Calu3 (cell line): ENCODE measurements around the gene TGFBR3. TPM values are rescaled to one million over a fixed set of nuclear protein-coding genes. Genes with fewer than 3 reads are reported as not detected.

Experiments
- BruUV-seq: library from RNA; stranded (reverse); fragments of 400-500 nt; replicated peaks from 2 replicates; lab custom pipeline; 2021; lab: Mats Ljungman, UMichigan
- CTCF ChIA-PET: fragments of 300-600 bp; sonication (Branson Sonifier 250); formaldehyde crosslinking; loops from one replicate; lab custom pipeline; 2022; ENCODE audit warnings: antibody characterized with exemption; lab: Charles Lee
- DNase-seq: peaks from one replicate; pipeline ENCODE4 v3.0.0; 2022
- H3K27ac Mint-ChIP-seq: one replicate; pipeline ENCODE4 v1.8.0; 2022; ENCODE audit warnings: mixed read lengths; ENCODE audit not compliant: unreplicated experiment
- H3K27me3 Mint-ChIP-seq: one replicate; pipeline ENCODE4 v1.8.0; 2022; ENCODE audit warnings: mixed read lengths; ENCODE audit not compliant: unreplicated experiment
- H3K36me3 Mint-ChIP-seq: one replicate; pipeline ENCODE4 v1.8.0; 2022; ENCODE audit warnings: mild to moderate bottlenecking, moderate library complexity, mixed read lengths; ENCODE audit not compliant: insufficient read depth, unreplicated experiment
- H3K4me1 Mint-ChIP-seq: one replicate; pipeline ENCODE4 v1.8.0; 2022; ENCODE audit warnings: mild to moderate bottlenecking, low read depth, mixed read lengths; ENCODE audit not compliant: unreplicated experiment
- H3K4me3 Mint-ChIP-seq: one replicate; pipeline ENCODE4 v1.8.0; 2022; ENCODE audit warnings: mild to moderate bottlenecking, low read depth, moderate library complexity, mixed read lengths; ENCODE audit not compliant: unreplicated experiment
- H3K9me3 Mint-ChIP-seq: one replicate; pipeline ENCODE4 v1.8.0; 2022; ENCODE audit warnings: low read depth, mixed read lengths; ENCODE audit not compliant: unreplicated experiment
- intact Hi-C: fragments of 100-400 bp; cut with micrococcal nuclease; formaldehyde crosslinking; loops from one replicate; pipeline ENCODE4 v1.10.0; 2022; ENCODE audit not compliant: unreplicated experiment
- total RNA-seq: library from RNA; stranded (reverse); gene quantifications from 2 replicates; pipeline ENCODE4 v1.2.3, GENCODE V29; 2022
- TF ChIP-seq, protein P1 (sequence below): fragments of 200-600 bp; IDR thresholded peaks from one replicate; pipeline ENCODE4 v1.8.0; 2022; ENCODE audit warnings: antibody characterized with exemption; ENCODE audit not compliant: unreplicated experiment

The TGFBR3 gene
- total RNA-seq, 1 experiment from 2014 or later, result 10.8 TPM

- CTCF ChIA-PET, result no interaction called here
- DNase-seq, result no peak
- BruUV-seq, result no TSS peak
- no peaks in the 10 kb centered on the region for H3K4me1 Mint-ChIP-seq
- no peaks in the 10 kb centered on the region for H3K9me3 Mint-ChIP-seq
- H3K27ac Mint-ChIP-seq, result no peak overlapping the region
- intact Hi-C loops, result no loop called here
- TF ChIP-seq, protein P1, sequence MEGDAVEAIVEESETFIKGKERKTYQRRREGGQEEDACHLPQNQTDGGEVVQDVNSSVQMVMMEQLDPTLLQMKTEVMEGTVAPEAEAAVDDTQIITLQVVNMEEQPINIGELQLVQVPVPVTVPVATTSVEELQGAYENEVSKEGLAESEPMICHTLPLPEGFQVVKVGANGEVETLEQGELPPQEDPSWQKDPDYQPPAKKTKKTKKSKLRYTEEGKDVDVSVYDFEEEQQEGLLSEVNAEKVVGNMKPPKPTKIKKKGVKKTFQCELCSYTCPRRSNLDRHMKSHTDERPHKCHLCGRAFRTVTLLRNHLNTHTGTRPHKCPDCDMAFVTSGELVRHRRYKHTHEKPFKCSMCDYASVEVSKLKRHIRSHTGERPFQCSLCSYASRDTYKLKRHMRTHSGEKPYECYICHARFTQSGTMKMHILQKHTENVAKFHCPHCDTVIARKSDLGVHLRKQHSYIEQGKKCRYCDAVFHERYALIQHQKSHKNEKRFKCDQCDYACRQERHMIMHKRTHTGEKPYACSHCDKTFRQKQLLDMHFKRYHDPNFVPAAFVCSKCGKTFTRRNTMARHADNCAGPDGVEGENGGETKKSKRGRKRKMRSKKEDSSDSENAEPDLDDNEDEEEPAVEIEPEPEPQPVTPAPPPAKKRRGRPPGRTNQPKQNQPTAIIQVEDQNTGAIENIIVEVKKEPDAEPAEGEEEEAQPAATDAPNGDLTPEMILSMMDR, result no peak
- no peak overlapping the region for H3K4me3 Mint-ChIP-seq
- no peaks in the 10 kb centered on the region for H3K27me3 Mint-ChIP-seq
- no peaks in the 10 kb centered on the region for H3K36me3 Mint-ChIP-seq
These were observed 167.1 kb downstream of the TGFBR3 start for GRCh38 chr1:91718877-91719276.

GRCh38 chr1:91718368-91718767 lies 167.6 kb downstream of the TGFBR3 start:
- CTCF ChIA-PET, result no interaction called here
- no TSS peak for BruUV-seq
- Mint-ChIP-seq H3K27ac (no peak overlapping the region), H3K4me1 (no peaks in the 10 kb centered on the region), H3K36me3 (no peaks in the 10 kb centered on the region), H3K27me3 (no peaks in the 10 kb centered on the region), H3K4me3 (no peak overlapping the region), H3K9me3 (no peaks in the 10 kb centered on the region)
- TF ChIP-seq, protein P1, result no peak
- no peak for DNase-seq
- intact Hi-C loops, result no loop called here

- CTCF ChIA-PET, result no interaction called here
- no peak for DNase-seq
- no peaks in the 10 kb centered on the region for H3K9me3 Mint-ChIP-seq
- no peaks in the 10 kb centered on the region for H3K27me3 Mint-ChIP-seq
- TF ChIP-seq, protein P1, result no peak
- BruUV-seq, result no TSS peak
- intact Hi-C loops, result no loop called here
- no peaks in the 10 kb centered on the region for H3K4me1 Mint-ChIP-seq
- no peaks in the 10 kb centered on the region for H3K36me3 Mint-ChIP-seq
- no peak overlapping the region for H3K27ac Mint-ChIP-seq
- H3K4me3 Mint-ChIP-seq, result no peak overlapping the region
These were observed 168.1 kb downstream of the TGFBR3 start for GRCh38 chr1:91717839-91718238.

DNA sequence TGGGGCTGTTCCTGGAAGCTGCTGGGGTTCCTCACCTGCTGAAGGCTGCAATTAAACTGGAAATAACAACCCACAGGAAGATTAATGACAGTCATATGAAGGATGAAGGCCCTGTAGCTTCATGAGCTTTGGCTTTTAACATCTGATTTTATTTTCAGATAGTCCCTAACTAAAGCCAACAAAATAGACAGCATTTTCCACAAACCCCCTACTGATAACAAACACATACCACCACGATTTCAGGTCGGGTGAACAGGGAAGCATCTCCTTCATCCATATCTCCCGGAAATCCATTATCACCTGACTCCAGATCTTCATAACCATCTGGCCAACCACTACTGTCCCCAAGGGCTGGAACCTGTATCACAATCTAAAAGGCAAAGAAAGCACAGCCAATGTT lies 169.6 kb downstream of the TGFBR3 start:
- Mint-ChIP-seq H3K9me3 (no peaks in the 10 kb centered on the region), H3K4me1 (no peaks in the 10 kb centered on the region), H3K27ac (no peak overlapping the region), H3K27me3 (no peaks in the 10 kb centered on the region), H3K4me3 (no peak overlapping the region), H3K36me3 (no peaks in the 10 kb centered on the region)
- intact Hi-C loops, result no loop called here
- CTCF ChIA-PET, result no interaction called here
- no TSS peak for BruUV-seq
- TF ChIP-seq, protein P1, result no peak
- DNase-seq, result no peak
